ENCODE measurements around the gene RRAS2. TPM values are rescaled to one million over a fixed set of nuclear protein-coding genes. Genes with fewer than 3 reads are reported as not detected.

Gene RRAS2
- total RNA-seq, 3 donors from 2014 or later (not counting 1 experiment from before 2014, with no cell fraction given) = 62.1 to 86.7 (median 69.6) TPM

DNA sequence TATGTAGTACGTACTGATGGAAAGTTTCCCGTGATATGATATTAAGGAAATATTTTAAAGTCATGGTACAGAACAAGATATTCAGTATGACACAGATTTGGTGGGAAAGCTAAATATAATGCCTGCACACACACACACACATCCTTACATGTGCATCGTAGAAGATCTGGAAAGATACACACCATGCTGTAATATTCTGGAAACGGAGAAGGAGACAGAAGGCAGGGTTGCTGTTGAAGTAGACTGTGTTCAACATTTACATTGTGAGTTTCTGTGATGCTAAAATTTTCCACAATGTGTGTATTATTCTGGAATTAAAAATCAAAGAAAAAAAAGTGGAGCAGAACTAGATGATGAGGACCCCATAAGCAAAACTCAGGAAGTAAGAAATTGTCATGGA, 118.0 kb downstream of the RRAS2 start:
- Histone ChIP-seq H3K4me1 (ENCODE audit: control insufficient read depth, insufficient read depth, low read length) (peaks cover 11% of the 10 kb centered on the region), H3K27ac (ENCODE audit: low read length) (no peak overlapping the region), H3K4me3 (ENCODE audit: low read length) (no peak overlapping the region), H3K36me3 (ENCODE audit: control insufficient read depth, insufficient read depth, low read length) (no peaks in the 10 kb centered on the region), H3K27me3 (ENCODE audit: control insufficient read depth, insufficient read depth, low read length) (no peaks in the 10 kb centered on the region), H3K9me3 (ENCODE audit: control insufficient read depth, insufficient read depth, low read length) (no peaks in the 10 kb centered on the region)
- TF ChIP-seq, protein P1, sequence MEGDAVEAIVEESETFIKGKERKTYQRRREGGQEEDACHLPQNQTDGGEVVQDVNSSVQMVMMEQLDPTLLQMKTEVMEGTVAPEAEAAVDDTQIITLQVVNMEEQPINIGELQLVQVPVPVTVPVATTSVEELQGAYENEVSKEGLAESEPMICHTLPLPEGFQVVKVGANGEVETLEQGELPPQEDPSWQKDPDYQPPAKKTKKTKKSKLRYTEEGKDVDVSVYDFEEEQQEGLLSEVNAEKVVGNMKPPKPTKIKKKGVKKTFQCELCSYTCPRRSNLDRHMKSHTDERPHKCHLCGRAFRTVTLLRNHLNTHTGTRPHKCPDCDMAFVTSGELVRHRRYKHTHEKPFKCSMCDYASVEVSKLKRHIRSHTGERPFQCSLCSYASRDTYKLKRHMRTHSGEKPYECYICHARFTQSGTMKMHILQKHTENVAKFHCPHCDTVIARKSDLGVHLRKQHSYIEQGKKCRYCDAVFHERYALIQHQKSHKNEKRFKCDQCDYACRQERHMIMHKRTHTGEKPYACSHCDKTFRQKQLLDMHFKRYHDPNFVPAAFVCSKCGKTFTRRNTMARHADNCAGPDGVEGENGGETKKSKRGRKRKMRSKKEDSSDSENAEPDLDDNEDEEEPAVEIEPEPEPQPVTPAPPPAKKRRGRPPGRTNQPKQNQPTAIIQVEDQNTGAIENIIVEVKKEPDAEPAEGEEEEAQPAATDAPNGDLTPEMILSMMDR (IDR thresholded peaks at IDR 0.05) = no peak
- no peaks in the 10 kb centered on the region for H3K9me3 Mint-ChIP-seq
- no peaks in the 10 kb centered on the region for H3K36me3 Mint-ChIP-seq
- H3K4me3 Mint-ChIP-seq = no peak overlapping the region
- DNase-seq = no peak
- 100% methylated on average over 1 of the region's 4 CpGs for whole genome bisulfite sequencing (ENCODE audit: insufficient coverage)
- H3K27me3 Mint-ChIP-seq (ENCODE audit: low read depth in 2 of 2) = peaks cover 0 to 6% of the 10 kb centered on the region in 2 donors
- no peak overlapping the region for H3K27ac Mint-ChIP-seq
- no peak for ATAC-seq
- no peaks in the 10 kb centered on the region for H3K4me1 Mint-ChIP-seq
- intact Hi-C loops (cut with micrococcal nuclease) = no loop called here

DNA sequence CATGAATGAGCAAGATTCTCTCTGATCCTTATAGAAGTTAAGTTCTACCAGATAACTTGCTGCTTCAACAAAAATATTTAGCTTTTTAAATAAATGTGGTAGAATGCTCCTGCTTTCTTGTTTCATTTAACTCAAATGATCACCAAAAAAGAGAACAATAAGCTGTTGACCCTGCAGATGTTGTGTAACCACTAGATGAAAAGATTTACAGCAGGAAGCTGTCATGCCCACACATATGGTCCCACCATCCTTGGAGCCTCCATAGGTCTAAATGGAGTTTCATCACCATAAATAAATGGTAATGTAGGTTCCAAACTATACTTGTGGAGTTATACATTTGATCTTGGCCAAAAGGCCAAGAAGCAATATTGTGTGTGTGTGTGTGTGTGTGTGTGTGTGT, 118.8 kb downstream of the RRAS2 start:
- Histone ChIP-seq H3K4me1 (ENCODE audit: control insufficient read depth, insufficient read depth, low read length) (peaks cover 11% of the 10 kb centered on the region), H3K27me3 (ENCODE audit: control insufficient read depth, insufficient read depth, low read length) (no peaks in the 10 kb centered on the region), H3K36me3 (ENCODE audit: control insufficient read depth, insufficient read depth, low read length) (no peaks in the 10 kb centered on the region), H3K9me3 (ENCODE audit: control insufficient read depth, insufficient read depth, low read length) (no peaks in the 10 kb centered on the region), H3K27ac (ENCODE audit: low read length) (no peak overlapping the region), H3K4me3 (ENCODE audit: low read length) (no peak overlapping the region)
- TF ChIP-seq, protein P1 (IDR thresholded peaks at IDR 0.05) = no peak
- Mint-ChIP-seq H3K9me3 (no peaks in the 10 kb centered on the region), H3K4me1 (no peaks in the 10 kb centered on the region), H3K4me3 (no peak overlapping the region), H3K27ac (no peak overlapping the region), H3K27me3 (ENCODE audit: low read depth in 2 of 2) (peaks cover 6 to 8% of the 10 kb centered on the region in 2 donors), H3K36me3 (no peaks in the 10 kb centered on the region)
- intact Hi-C loops (cut with micrococcal nuclease) = no loop called here
- DNase-seq = no peak
- ATAC-seq = no peak

- H3K4me1 ChIP-seq (ENCODE audit: control insufficient read depth, insufficient read depth, low read length) = peaks cover 11% of the 10 kb centered on the region
- Mint-ChIP-seq H3K9me3 (no peaks in the 10 kb centered on the region), H3K27ac (no peak overlapping the region), H3K4me1 (no peaks in the 10 kb centered on the region), H3K36me3 (no peaks in the 10 kb centered on the region), H3K27me3 (ENCODE audit: low read depth in 2 of 2) (peaks cover 15 to 20% of the 10 kb centered on the region in 2 donors), H3K4me3 (no peak overlapping the region)
- intact Hi-C loops (cut with micrococcal nuclease) = no loop called here
- H3K27ac ChIP-seq (ENCODE audit: low read length) = no peak overlapping the region
- ATAC-seq (peak; percentile 26 to 51 (median 40)), DNase-seq (peak in 1 of 2 donors; percentile 12)
- H3K4me3 ChIP-seq (ENCODE audit: low read length) = no peak overlapping the region
- no peaks in the 10 kb centered on the region for H3K36me3 ChIP-seq (ENCODE audit: control insufficient read depth, insufficient read depth, low read length)
- 11% methylated on average over 9 of the region's 9 CpGs for WGBS (ENCODE audit: insufficient coverage)
- TF ChIP-seq, protein P1 (IDR thresholded peaks at IDR 0.05) = no peak
- no peaks in the 10 kb centered on the region for H3K9me3 ChIP-seq (ENCODE audit: control insufficient read depth, insufficient read depth, low read length)
- no peaks in the 10 kb centered on the region for H3K27me3 ChIP-seq (ENCODE audit: control insufficient read depth, insufficient read depth, low read length)
Measured at GRCh38 chr11:14237444-14237961, 121.5 kb downstream of the RRAS2 start.

DNA sequence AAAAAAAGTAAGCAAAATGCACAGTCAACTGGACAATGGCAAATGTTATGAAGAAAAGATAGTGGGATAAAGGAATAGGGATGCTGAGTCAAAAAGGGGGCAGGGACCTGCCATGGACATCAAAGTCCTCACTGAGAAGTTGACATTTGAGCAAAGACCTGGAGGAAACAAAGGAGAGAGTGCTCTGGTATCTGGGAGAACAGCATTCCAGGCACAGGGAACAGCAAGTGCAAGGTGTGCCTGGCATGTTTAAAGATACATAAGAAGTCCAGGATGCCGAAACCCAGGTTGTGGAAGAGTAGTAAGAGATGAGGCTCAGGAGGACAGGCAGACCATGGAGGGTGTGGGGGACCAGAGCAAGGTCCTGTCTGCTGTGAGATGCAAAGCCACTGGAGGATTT, 123.3 kb downstream of the RRAS2 start:
- H3K27ac Mint-ChIP-seq = no peak overlapping the region
- ATAC-seq = no peak

More for the DNA sequence above, 123.3 kb downstream of the RRAS2 start:
- peaks cover 18 to 21% of the 10 kb centered on the region in 2 donors for H3K27me3 Mint-ChIP-seq (ENCODE audit: low read depth in 2 of 2)
- DNase-seq = no peak
- H3K4me1 ChIP-seq (ENCODE audit: control insufficient read depth, insufficient read depth, low read length) = peaks cover 11% of the 10 kb centered on the region
- 91% methylated on average over 1 of the region's 1 CpG for WGBS (ENCODE audit: insufficient coverage)
- H3K36me3 ChIP-seq (ENCODE audit: control insufficient read depth, insufficient read depth, low read length) = no peaks in the 10 kb centered on the region
- no peak overlapping the region for H3K4me3 Mint-ChIP-seq
- no peaks in the 10 kb centered on the region for H3K36me3 Mint-ChIP-seq
- intact Hi-C loops (cut with micrococcal nuclease) = no loop called here
- no peaks in the 10 kb centered on the region for H3K9me3 ChIP-seq (ENCODE audit: control insufficient read depth, insufficient read depth, low read length)
- no peak overlapping the region for H3K27ac ChIP-seq (ENCODE audit: low read length)
- H3K4me1 Mint-ChIP-seq = no peaks in the 10 kb centered on the region
- TF ChIP-seq, protein P1 (IDR thresholded peaks at IDR 0.05) = no peak
- H3K4me3 ChIP-seq (ENCODE audit: low read length) = no peak overlapping the region
- H3K9me3 Mint-ChIP-seq = no peaks in the 10 kb centered on the region
- no peaks in the 10 kb centered on the region for H3K27me3 ChIP-seq (ENCODE audit: control insufficient read depth, insufficient read depth, low read length)
